Fibroblast of peridontal ligament (primary cell): ENCODE results near the gene TNP2.

ENCODE experiments used
- DNase-seq: peaks from one replicate; pipeline ENCODE4 v3.0.0-alpha.2; 2010; ENCODE audit errors: extremely low read depth

Gene TNP2

DNA sequence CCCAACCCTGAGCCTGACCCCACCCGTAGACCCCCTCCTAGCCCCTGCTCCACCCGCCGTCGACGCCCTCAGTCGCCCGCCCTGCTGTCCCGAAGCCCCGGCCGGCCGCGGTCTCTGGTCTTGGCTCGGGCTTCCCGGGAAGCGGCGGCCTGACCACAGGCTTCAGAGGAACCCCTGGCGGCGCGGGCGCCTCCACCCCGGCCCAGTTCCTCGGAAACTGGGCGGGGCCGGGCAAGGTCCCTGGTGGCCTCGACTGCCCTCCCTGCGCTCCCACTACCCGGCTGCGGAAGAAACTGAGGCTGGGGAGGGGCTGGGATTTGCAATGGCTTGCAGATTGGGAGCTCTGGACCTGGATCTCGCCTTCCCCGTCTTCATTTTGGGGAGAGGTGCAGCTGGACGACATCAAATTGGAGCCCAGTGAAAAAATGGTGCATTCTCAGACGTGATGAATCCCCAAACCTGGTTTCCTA, 12.4 kb downstream of the TNP2 start:
- DNase-seq = peak; percentile 49

DNA sequence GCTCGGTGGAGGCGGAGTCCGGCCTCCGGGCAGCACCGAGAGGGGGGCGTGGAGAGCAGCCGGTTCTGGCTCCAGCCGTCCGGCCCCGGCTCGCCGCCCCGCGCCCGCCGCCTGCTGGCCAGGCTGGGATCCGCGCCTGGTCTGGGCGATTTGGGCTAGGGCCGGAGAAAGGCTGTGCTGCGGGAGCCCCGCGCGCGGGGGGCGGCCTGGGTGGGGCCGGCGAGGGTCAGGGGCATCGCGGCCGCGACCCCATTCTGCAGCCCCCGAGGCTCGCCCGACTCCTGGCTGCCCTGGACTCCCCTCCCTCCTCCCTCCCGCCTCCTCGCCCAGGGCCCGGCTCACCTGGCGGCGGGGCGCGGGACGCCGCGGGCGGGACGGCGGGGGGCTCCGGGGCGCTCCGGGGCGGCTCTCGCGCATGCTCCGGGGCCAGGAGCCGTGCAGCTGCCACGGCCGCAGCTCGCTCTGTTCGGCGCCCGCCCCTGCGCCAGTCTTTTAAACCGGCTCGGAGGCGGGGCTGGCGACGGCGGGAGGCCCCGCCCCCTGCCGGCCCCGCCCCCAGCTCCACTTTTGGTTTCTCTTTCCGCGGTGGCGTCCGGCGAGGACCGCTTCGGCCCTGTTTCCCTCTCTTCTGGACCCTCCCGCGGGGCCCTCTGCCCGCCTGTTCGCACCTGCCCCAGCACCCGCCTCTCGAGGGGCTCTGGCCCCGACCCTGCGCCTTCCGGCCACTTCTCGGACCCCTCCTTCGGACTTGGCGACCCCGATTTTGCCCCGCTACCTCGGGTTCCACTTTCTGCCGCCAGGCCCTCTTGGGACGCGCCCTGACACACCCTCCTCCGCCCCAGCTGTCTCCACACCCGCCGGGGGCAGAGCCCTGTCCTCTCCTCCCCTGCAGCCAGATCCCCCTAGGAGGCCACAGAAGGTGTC, 13.1 kb downstream of the TNP2 start, which contains the start of gene SOCS1:
Gene SOCS1 (minus strand): TSS at position 468 of the 924 bp plus-strand sequence. CDS start 726 bp downstream, outside the sequence.
- DNase-seq = peak; percentile 81

DNA sequence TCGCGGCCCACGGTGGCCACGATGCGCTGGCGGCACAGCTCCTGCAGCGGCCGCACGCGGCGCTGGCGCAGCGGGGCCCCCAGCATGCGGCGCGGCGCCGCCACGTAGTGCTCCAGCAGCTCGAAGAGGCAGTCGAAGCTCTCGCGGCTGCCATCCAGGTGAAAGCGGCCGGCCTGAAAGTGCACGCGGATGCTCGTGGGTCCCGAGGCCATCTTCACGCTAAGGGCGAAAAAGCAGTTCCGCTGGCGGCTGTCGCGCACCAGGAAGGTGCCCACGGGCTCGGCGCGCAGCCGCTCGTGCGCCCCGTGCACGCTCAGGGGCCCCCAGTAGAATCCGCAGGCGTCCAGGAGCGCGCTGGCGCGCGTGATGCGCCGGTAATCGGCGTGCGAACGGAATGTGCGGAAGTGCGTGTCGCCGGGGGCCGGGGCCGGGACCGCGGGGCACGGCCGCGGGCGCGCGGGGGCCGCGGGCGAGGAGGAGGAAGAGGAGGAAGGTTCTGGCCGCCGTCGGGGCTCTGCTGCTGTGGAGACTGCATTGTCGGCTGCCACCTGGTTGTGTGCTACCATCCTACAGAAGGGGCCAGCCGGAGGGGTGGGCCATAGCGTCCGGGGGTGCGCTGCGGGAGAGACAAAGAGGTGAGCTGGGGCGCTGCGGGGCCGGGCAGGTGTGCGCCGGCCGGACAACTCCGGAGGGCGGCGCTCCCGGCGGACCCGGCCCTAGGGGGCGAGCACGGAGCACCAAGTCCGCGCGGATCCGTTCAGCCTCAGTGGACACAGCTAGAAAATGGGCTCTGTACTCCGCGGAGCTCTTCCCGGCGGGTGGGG, 14.0 kb downstream of the TNP2 start:
- peak; percentile 27 for DNase-seq

DNA sequence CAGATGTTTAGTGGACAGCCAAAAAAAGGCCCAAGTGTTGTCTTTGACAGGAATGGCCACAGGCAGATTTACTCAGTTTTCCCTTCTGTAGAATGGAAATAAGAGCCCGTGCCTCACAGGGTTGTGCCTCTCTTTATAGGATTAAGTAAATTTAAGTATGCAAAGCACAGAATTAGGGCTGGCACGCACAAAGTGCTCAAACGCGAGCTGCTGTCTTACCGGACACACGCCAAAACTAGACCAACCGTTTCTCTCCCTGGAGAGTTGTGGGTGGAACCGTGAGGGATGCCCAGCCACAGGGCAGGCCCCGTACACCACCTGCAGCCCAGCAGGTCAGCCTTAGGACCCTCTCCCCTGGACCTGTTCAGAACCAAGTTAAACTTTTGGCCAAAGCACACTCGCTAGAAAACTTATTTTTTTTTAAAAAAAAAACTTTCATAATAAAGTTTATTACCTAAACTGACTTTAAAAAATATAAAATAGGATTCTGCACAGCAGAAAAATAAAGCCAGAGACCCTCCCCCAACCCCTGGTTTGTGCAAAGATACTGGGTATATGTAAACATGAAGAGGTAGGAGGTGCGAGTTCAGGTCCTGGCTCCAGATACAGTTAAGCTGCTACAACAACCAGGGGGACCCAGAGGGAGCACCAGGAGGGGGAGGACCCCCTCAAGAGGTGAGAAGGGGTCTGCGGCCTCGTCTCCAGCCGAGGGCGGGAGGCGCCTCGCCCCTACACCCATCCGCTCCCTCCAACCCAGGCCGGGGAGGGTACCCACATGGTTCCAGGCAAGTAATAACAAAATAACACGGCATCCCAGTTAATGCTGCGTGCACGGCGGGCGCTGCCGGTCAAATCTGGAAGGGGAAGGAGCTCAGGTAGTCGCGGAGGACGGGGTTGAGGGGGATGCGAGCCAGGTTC, 14.9 kb downstream of the TNP2 start:
- DNase-seq = no peak

DNA sequence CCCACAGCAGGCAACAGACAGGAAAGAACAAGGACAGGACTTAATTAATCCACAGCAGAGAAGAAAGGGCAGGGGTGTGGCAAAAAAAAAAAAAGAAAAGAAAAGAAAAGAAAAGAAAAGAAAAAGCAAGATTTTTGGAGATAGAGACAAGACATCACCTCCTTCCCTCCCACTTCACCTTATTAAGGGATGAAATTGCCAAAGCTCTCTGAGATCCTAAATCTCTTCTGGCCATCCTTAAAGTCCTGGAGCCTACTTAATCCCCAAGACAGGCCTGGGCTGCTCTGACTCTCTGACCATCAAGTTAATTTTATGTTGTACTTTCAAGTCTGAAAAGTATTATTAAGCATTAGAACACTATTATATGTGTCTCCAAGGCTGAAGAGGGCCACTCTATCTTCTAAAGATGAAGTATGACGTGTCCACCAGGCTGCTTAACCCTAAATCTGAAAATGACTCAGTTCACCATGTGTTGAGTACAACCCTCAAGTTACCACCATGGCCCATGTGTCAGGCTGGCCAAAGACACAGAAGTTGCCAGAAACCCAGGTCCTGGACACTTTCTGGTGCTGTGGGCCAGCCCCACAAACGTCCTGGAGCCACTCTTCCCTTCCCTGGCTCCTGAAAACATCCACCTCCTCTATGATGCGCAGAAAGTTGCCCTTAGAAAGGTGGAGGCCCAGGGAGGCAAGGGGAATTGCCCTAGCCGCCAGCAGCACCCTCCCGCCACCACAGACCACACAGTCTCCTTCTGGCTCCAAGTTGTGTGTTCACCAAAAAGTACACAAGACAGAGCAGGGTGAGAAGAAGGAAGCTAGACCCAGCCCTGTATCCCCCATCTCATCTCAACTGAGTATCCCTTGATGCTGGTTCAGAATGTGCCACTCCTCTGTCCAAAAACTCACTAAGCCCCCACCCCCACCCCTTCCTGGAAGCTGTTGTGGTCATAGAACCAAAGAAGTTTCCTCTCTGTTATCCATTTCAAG, 15.8 kb downstream of the TNP2 start:
- DNase-seq = peak; percentile 21

DNA sequence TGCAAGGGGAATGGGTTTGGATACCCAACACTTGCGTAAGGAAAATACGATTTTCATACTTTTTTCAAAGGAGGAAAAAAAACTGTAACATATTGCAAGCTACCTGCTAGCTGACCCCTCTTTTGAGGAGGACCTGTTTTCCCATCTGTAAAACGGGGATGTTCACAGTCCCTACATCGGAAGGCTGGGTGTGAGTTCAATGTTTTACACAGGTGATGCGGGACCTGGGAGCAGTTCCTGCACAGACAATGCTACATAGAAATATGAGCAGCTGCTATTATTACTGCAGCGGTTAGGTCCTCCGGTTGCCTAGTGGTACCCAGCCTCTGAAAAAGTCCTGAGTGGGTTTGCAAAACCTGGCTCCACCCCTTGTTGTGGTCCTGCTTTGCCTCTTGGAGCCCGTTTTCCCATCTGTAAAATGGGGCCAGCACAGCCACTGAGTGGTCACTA, 16.6 kb downstream of the TNP2 start:
- DNase-seq = no peak

DNA sequence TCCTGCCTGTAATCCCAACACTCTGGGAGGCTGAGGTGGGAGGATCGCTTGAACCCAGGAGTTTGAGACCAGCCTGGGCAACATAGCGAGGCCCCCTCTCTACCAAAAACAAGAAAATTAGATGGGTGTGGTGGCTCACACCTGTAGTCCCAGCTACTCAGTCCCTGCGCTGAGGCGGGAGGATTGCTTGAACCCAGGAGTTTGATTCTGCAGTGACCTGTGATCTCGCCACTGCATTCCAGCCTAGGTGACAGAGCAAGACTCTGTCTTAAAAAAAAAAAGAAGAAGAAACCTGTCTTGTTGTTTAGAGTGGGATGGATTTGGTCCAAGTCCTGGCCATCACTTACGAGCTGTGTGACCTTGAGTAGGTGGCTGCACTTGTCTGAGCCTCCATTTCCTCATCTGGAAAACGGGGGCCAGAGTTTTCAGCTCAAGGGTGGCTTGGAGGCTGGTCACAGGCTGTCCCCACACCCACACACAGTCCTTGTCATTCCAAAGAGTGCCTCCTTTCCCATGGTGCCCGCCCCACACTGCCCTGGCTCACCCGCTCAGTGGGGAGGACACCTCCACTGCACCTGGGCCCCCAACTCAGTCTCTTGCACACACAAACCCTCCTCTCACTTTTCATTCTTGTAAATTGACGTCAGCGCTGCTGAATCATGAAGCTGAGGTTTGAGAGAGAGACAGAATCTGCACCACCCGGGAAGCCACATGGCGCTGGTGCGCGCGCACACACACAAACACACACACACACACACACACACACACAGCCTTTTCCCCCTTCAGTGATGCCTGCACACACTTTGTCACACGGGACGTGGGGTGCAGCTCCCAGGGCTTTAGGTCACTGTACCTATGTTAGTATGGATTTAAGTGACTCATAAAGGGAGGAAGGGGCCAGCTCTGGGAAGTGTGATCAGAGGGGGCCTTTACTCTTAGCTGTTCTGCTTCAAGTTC, 17.3 kb downstream of the TNP2 start:
- DNase-seq = peak; percentile 71

DNA sequence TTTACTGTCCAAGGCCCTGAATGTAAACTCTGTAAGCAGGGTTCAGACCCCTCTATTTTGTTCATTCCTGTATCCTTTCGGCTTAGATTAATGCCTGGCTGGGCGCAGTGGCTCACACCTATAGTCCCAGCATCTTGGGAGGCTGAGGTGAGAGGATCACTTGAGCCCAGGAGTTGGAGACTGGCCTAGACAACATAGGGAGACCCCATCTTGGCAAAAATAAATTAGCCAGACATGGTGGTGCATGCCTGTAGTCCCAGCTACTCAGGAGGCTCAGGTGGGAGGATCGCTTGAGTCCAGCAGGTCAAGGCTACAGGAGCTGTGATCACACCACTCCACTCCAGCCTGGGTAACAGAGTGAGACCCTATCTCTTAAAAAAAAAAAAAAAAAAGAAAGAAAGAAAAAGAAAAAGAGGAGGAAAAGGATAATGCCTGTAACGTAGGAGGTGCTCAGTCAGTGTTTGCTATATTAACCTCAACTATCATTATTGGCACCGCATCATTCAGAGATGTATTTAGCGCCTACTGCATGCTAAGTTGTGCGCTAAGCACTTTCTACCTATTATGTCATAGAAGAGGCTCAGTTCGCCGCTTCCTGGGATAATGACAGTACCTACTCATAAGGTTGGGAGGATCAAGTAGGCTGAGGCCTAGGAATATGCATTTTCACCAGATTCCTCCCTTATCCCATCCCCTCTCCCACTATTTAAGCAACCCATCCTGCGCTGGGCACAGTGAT, 18.2 kb downstream of the TNP2 start:
- no peak for DNase-seq

DNA sequence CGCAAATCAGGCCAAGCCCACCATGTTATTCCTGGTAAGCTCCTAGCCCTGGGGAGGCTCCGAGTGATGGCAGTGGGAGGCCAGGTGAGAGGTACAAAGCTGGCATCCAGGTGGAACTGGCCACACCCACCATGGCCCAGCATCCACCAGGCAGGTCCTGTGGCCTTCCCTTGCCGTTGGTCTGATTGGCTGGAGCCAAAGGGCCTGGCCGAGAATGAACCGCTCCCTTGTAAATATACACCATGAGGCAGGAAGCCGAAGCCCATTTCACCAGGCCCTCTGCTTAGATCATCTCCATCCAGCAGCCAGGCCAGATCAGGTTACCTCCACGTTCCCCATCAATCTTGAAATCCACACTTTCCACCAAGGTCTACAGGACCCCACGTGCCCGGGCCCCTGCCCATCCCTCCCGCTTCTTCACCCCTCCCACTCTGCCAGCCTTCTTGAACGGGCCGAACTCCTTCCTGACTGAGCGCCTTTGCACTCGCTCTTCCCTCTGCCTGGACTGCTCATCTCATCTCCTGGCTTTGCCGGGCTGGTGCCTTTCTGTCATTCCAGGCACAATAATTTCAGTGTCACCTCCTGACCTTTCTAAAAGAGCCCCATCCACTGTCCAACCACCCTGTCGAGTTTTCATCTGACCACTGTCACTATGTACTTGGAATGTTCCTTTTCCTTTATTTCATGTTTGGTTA, 18.9 kb downstream of the TNP2 start:
- DNase-seq = no peak

DNA sequence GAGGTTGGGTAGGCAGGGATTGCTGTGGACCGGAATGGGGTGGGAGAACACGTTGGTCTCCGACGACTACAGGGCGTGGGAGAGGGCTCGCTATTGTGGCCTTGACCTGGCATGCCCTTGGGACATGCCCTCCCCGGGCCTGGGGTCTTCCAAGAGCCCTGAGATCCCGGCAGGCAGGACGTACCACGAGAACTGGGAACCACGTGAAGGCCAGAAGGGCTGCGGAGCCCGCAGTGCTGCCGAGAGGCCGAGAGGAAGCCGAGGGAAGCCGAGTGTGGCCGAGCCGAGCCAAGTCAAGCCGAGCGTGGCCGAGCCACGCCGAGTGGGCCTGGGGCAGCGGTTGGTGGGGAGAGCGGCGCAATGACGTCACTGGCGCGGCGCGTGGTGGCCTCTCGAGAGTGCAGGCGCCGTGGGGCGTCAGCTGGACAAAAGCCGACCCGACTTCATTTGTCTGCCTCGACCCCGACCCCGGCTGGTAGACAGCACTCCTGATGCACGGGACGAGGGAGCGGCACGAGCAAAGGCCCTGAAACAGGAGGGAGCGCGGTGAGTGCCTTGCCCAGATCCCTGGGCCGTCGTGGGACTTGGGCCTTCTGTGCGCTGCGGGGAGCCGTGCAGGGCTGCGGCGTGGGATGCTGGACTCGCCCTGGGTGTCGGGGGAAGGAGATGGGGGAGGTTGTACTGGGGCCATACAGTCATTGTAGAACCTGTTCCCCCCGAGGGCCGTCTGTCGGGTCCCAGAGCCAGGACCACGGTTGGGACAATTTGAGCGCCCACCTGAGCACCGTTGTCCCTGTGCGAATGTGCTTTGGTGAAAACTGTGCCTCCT, 19.7 kb downstream of the TNP2 start:
- no peak for DNase-seq

DNA sequence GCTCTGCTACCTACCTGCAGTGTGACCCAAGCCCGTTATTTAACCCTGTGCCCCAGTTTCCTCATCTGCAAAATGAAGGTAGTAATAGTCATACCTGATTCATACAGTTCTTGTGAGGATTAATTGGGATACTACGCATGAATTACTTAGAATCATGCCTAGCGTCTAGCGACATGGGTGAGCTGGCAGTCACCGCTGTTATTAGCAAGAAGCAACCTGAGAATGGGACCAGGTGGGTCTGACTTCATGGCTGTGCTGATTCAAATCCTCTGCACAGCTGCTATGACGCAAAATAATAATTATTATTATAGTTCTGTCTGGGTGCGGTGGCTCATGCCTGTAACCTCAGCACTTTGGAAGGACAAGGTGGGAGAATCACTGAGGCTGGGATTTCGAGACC, 21.0 kb downstream of the TNP2 start:
- DNase-seq = no peak

DNA sequence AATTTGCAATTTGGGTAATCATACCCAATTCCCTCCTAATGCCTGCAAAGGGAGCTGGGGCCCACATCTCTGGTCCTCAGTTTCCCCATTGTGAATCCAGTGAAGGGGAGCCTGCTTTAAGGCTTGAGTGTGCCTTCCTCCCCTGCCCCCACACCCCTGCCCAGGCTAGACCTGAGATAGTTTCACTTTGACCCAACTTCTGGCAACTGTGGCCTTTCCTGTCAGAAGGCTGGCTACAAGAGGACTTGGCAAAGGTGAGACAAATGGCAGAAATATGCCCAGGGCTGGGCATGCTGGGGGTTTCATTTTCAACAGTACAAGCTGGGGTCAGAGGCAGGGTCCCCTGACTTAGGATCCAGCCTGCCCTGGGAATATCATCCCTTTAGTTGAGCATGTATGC, 23.1 kb downstream of the TNP2 start:
- DNase-seq = no peak

DNA sequence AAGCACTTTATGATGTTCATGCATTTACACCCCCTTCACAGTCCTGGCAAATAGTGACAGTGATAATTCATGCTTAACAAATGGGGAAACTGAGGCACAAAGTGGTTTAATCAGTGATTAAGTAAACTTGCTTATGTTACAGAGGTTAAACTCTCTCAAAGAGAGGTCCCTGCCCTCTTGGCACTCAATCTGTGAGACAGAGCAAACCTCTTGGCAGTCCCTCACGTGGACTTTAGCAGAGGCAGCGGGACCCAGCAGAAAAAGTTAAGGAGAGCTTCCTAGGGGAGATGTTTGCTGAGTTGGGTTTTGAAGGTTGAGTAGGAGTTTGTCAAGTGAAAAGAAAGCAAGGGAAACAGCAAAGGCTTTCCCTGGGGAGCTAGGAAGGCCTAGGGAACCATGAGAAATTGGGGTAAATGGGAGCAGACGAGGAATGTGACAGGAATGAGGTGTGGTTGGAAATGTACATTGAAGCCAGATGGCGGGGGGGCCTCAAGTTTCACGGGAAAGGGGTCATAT, 23.8 kb downstream of the TNP2 start:
- DNase-seq = no peak

DNA sequence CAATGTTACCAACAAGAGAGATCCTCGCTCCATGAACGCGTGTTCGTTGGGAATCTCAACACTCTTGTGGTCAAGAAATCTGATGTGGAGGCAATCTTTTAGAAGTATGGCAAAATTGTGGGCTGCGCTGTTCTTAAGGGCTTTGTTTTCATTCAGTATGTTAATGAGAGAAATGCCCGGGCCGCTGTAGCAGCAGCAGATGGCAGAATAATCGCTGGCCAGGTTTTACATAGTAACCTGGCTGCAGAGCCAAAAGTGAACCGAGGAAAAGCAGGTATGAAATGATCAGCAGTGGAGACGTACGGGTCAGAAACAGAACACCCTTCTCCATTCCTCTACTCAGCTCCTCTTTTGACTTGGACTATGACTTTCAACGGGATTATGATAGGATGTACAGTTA, 26.5 kb downstream of the TNP2 start:
- no peak for DNase-seq

DNA sequence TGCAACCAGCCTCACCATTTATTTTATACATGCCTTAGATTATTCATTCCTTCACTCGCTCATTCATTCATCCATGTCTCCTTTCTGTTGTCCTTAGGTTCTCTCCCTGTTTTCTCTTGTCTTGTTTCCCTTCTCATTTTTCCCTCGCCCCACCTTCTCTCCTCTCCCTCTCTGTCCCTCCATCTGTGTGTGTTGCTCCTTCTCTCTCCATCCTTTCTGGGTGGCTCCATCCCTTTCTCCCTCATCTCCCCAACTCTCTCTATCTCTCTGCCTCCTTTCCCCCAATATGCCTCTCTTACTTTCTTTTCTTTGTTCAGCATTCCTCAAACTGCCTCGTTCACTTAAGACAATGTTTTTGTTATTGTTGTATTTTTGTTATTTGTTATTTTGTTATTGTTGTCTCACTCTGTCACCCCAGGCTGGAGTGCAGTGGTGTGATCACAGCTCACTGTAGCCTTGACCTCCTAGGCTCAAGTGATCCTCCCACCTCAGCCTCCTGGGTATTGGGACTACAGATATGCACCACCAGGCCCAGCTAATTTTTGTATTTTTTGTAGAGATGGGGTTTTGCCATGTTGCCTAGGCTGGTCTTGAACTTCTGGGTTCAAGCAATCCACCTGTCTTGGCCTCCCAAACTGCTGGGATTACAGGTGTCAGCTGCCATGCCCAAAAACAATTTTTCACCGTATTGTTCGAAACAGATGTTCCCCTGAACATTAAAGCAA, 27.5 kb downstream of the TNP2 start:
- no peak for DNase-seq
